GM21390 (cell line): Measurements from ENCODE around the gene UBE2J2.

Source experiments
- ATAC-seq: cut with Tn5 transposase; IDR thresholded peaks from one replicate; pipeline ENCODE4 v1.9.1; 2021; ENCODE audit not compliant: unreplicated experiment

UBE2J2 gene

DNA sequence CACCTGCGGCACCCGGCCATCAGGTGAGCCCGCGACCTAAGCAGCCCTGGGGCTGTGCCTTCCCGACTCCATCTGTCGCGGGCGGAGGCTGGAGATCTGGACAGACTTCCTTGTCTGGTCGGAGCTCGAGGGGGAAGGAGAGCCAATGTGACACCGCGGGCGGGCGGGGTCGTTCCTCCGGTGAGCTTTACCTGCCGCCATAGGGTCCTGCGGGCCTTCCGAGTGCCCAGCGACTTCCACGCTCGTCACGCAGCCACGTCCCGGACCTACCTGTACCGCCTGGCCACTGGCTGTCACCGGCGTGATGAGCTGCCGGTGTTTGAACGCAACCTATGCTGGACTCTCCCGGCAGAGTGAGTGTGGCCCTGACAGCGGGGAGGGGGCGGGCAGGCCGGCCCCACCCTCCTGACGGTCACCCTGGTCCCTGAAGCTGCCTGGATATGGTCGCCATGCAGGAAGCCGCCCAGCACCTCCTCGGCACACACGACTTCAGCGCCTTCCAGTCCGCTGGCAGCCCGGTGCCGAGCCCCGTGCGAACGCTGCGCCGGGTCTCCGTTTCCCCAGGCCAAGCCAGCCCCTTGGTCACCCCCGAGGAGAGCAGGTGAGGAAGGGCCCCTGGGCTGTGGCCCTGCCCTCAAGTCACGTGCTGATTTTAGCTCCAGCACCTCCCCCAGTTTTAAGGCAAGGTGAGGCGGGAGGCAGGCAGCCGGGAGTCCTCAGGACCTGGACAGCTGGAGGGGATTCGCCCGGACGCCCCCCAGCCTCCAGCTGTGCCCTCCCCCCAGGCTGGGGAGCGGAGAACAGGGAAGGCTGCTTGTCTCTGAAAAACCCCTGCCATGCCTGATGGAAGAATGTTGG, 35.8 kb upstream of the UBE2J2 start:
- no peak for ATAC-seq

- ATAC-seq = peak; percentile 5
Observed at GRCh38 chr1:1308756-1309250, 35.1 kb upstream of the UBE2J2 start.

DNA sequence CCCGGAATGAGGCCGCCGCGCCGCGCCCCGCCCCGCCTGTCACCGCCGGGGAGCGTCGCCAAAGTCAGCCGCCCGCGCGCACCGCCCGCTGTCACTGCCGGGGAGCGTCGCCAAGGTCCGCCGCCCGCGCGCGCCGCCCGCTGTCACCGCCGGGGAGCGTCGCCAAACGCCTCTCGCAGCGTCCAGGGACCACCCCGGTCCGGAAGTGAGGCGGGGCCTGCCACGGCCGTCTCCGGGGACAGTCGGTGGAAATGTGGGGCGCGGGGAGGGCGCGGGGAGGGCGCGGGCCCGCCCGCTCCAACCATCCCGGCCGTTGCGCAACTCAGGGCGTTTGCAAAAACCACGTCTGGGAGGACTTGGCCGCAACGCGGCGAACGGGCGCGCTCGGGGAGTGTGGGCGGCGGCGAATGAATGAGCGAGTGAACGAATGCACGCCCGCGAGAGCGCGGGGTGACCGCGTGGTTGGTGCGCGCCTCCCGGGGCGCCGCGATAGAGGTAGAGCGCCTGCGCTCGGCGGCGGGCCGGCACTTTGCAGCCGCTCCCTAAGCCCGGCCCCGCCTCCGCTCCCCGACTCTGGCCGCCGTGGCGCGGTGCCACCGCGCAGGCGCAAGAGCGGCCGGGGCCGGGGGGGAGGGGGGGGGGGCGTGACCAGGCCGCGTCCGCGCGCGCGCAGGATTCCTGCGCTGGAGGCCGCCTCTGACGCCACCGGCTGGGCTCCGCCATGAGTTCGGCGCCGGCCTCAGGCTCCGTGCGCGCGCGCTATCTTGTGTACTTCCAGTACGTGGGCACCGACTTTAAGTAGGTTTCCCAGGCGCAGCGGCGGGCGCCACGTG, 34.5 kb upstream of the UBE2J2 start, which contains the start of the genes ACAP3 and PUSL1:
Gene ACAP3 (minus strand): TSS at position 8 of the 833 bp plus-strand sequence. CDS start 115 bp downstream, outside the sequence.
Gene PUSL1 (plus strand): TSS at position 675 of the 833 bp plus-strand sequence. CDS start 47 bp downstream, at position 722.
- ATAC-seq = peak; percentile 57

DNA sequence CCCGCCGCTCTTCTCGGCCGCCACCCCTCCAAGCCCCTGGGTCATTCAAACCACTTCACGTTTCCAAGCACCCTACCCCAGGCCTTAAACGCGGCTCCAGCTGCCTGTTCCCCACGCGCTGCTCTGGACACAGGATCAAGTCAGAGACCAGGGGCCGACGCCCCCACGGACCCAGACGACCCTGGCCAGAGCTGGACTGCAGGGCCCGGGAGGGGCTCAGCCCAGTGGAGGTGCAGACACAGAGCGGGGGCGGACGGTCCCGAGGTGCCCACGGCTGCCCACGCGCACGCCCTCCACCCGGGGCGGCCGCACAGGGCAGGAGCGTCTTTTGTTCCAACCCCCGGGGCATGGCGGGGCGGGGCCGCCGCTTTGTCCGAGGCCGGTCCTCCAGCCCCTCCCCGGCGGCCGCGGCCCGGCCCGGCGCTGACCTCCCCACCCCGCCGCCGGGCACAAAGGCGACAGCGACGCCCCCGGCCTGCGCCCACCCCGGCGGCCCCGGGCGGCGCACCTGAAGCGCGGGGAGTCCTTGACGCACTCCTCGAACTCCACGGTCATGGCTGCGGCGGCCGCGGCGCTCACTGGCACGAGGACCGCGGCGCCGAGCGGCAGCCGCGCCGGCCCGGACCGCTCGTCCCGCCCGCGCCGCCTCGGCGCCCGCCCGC, 33.7 kb upstream of the UBE2J2 start:
- ATAC-seq = peak; percentile 3

DNA sequence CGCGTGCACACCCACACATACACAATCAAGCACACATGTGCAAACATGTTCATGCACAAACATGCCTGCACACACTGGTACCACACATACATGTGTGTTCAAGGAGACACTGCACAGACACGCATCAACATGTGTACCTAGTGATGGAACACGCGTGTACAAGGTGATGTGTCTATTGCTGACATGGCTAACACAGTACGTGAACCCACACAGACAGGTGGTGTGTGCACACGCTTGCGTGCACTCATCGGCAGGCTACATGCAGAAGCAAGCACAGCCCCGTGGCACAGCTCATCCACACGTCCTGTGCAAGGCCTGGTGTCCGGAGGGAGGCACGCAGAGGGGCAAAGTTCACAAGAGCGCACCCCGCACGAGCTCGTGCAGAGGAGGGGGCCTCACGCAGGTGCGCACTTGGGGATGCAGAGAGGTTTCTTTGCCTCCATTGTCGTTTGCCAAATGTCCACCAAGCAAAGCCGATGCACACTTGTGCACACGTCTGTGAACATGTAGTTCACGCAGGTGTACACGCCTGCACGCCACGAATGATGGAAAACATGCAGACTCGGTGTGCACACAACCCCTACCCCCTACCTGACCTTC, 33.1 kb upstream of the UBE2J2 start:
- no peak for ATAC-seq

DNA sequence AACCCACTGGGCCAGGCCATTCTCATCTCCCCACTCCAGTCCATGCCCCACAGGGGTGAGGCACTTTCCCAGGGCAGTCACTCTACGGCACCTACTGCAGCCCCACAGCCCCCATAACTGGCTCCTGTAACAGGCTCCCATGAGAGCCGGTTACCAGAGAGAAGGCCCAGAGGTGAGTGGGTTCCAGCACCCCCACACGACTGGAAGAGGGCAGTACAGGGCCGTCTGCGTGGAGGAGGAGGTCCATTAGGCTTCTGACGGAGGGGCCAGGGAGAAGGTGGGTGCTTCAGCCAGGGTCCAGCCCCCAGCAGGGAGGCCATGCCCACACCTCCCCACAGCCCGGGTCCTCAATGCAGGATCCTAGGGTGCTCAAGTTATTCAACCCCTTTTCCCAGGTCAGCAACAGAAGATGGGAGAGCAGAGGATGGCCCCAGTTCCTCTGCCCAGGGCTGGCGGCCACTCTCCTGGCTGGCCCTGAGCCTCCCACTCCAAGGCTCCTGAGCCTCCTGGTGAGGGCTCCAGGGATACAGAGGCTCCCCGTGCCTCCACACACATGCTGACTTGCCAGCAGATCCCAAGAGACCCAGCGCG, 32.5 kb upstream of the UBE2J2 start:
- ATAC-seq = no peak

DNA sequence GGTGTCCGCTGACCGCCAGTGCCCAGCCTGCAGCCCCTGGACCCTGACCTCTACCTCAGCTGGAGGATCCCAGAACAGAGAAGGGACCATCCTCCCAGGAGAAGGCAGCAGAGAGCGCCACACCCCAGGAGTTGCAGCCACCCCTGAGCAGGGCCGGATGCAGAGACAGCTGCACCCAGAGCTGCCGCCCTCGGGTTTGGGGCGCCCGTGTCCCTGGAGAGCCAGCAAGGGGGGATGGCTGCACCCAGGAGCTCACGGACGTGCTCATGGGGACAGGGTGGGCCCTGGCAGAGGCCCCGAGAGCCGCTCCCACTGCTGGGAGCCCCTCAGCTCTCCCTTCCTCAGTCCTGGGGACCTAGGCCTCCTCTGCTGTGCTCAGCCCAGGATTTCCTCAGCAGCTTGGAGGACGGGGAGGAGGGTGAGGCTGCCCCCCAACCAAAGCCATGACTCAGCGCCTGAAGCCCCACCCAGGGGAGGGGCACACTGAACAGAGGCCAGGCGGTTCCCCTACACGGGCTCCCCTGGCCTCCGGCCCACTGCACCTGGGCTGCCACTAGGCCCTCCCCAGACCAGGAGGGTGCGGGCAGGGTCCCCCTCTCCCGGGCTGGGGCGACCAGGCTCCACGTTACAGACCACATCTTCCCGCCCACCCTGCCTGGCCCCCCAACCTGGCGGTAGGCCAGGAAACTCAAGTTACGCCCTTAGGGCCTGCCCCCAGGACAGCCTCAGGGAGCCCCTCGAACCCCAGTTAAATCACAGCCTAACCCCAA, 31.8 kb upstream of the UBE2J2 start:
- ATAC-seq = no peak

DNA sequence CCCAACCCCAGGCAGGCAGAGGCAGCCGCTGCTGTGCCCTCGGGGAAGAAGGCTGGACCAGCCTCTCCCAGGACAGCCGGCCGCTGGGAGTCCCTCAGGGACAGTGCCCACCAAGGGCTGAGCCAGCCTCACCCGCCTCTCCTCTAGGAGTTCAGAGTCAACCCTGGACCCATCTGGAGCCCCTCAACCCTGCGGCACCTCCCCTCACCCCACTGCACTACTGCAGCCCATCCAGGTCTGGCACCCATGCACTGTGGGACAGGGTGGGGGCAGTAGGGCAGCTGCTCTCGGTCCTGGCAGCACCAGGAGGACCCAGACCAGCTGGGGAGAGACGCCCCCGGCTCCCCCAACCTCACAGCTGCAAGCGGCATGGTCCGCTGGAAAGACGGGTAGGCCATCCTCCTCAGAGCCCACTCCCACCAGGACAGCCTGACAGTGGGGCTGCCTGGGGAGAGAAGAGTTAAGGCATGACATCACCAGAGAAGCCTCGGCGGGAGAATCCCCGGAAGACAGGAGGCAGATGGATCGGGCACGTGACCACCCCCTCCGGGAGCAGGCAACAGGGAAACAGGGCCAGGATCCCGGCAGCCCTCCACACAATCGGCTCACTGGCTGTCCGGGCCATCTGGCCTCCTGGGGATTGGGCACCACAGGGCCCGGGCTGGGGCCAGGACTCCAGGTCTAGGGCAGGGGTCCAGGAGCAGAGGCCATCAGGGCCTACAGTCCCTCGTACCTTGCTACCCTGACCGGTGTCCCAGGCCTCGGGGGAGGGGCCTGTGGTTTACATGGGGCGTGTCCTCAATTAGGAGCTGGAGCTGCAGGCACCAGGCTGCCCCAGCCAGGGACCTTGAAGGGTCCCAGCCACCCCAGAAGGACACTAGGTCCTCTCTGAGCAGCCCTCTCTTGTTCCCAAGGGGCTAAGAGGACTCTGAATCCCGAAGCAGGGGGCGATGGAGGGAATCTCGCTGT, 31.0 kb upstream of the UBE2J2 start:
- ATAC-seq = no peak

GRCh38 chr1:1303736-1304135, 30.1 kb upstream of the UBE2J2 start:
- no peak for ATAC-seq

DNA sequence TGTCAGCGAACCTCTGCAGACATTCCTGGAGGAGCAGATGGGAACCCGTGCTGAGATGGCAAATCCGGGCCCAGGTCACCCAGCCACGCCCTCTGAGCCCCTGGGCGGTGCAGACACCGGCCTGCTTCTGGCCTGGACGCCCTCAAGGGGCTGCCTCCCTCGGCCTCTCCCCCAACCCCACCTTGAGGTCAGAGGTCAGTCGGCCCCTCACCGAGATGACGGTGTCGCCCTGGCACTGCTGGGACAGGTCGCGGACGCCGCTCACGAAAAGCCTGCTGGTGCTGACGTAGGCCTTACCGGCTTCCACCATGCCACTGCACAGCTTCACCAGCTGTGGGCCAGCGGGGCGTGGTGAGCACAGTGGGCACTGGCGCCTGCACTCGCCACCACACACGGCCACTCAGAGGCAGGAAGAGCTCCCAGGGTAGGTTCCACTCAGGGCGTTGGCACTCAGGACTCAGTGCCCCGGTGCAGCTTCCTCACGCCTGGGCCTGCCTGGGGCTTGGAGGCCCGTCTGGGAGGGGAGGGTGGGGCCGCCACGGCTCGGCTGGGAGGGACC, 29.4 kb upstream of the UBE2J2 start:
- no peak for ATAC-seq

DNA sequence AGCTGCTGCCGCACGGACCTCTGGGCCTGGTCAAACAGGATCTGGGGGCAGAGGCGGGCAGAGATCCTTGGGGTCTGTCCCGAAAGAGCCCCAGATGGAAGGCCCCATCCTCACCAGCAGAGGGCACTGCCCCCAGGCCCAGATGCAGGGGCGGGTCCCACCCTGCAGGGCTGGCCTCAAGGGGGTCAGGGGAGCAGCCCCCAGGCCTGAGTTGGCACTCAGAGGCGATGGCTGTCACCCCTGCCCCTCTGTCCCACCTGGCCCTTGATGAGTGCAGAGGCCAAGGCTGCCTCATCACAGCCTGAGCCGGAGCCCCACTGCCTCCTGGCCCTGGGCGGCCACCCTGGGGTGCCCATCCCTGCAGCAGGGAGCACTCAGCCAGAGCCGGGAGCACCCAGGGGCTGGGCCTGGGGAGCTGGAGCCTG, 28.4 kb upstream of the UBE2J2 start:
- ATAC-seq = no peak

GRCh38 chr1:1300352-1300739, 26.7 kb upstream of the UBE2J2 start:
- ATAC-seq = no peak

GRCh38 chr1:1299686-1300351, 26.2 kb upstream of the UBE2J2 start:
- no peak for ATAC-seq

GRCh38 chr1:1298861-1299685, 25.4 kb upstream of the UBE2J2 start:
- no peak for ATAC-seq

- no peak for ATAC-seq
Observed at GRCh38 chr1:1297802-1298424, 24.3 kb upstream of the UBE2J2 start.
